Endothelial cell of umbilical vein (primary cell): Measurements from ENCODE around the gene PLSCR1. TPM values are rescaled to one million over a fixed set of nuclear protein-coding genes. Genes with fewer than 3 reads are reported as not detected.

ENCODE experiments used
- BruUV-seq: library from RNA; stranded (reverse); fragments of 400-500 nt; replicated peaks from 2 replicates; lab custom pipeline; 2021; lab: Mats Ljungman, UMichigan
- CTCF ChIA-PET: fragments of 300-600, 350-600 bp; sonication (Branson Sonifier 250); formaldehyde crosslinking; loops from one replicate; lab custom pipeline; 2021; ENCODE audit warnings: antibody characterized with exemption, inconsistent platforms; lab: Charles Lee
- POLR2A ChIA-PET: fragments of 300-600, 350-600 bp; sonication (Branson Sonifier 250); formaldehyde crosslinking; loops from one replicate; lab custom pipeline; 2021; ENCODE audit warnings: antibody characterized with exemption, inconsistent platforms; lab: Charles Lee
- DNase-seq: peaks from one replicate; pipeline ENCODE4 v3.0.0-alpha.2; 2011; ENCODE audit warnings: low read depth, low spot score
- FAIRE-seq: peaks from 2 replicates; lab custom pipeline; 2011; peaks lifted over from hg19 to GRCh38; lab: Jason Lieb, UNC
- H2AFZ ChIP-seq: 2 replicates; pipeline ENCODE4 v1.6.0; 2012; ENCODE audit warnings: low read depth, low read length, control low read depth, inconsistent platforms
- H3K27ac ChIP-seq: 2 replicates; pipeline ENCODE4 v1.5.1; 2011; ENCODE audit warnings: low read depth, mild to moderate bottlenecking, control low read depth, low read length, moderate library complexity; ENCODE audit not compliant: insufficient read depth
- H3K27me3 ChIP-seq, 2 experiments: 2 replicates each; pipeline versions ENCODE4 v1.6.0 to v1.6.1; 2011; ENCODE audit warnings: low read length in 2 of 2, mixed read lengths in 1 of 2; ENCODE audit not compliant: control insufficient read depth in 2 of 2, insufficient read depth in 2 of 2
- H3K36me3 ChIP-seq, 2 experiments: 2 replicates in 1 of 2; 3 replicates in 1 of 2; pipeline ENCODE4 v1.5.1; 2011; ENCODE audit warnings: low read length in 2 of 2, mild to moderate bottlenecking in 1 of 2, moderate library complexity in 1 of 2; ENCODE audit not compliant: control insufficient read depth in 2 of 2, insufficient read depth in 2 of 2; ENCODE audit errors: extremely low read depth in 1 of 2
- H3K4me1 ChIP-seq: 3 replicates; pipeline ENCODE4 v1.5.1; 2011; ENCODE audit warnings: mild to moderate bottlenecking, low read length; ENCODE audit not compliant: control insufficient read depth, insufficient read depth; ENCODE audit errors: extremely low read depth
- H3K4me2 ChIP-seq: 2 replicates; pipeline ENCODE4 v1.6.1; 2011; ENCODE audit warnings: low read length, control low read depth, mixed read lengths; ENCODE audit not compliant: insufficient read depth
- H3K4me3 ChIP-seq, 3 experiments: fragments of 200-600 bp in 1 of 3; sonication (generic), shearing (Covaris generic) in 1 of 3; replicated peaks in 1 of 3; 2 replicates each; pipeline ENCODE4 v1.5.1; 2011 to 2016; ENCODE audit warnings: control low read depth in 3 of 3, low read length in 3 of 3, mild to moderate bottlenecking in 2 of 3, inconsistent platforms in 1 of 3, low read depth in 1 of 3, moderate library complexity in 1 of 3; ENCODE audit not compliant: insufficient read depth in 1 of 3
- H3K79me2 ChIP-seq: 2 replicates; pipeline ENCODE4 v1.6.0; 2012; ENCODE audit warnings: low read length, inconsistent platforms; ENCODE audit not compliant: control insufficient read depth, insufficient read depth
- H3K9ac ChIP-seq: replicated peaks from 2 replicates; pipeline ENCODE3; 2011; ENCODE audit warnings: low read length, control low read depth; ENCODE audit not compliant: insufficient read depth; ENCODE audit errors: extremely low read depth
- H3K9me1 ChIP-seq: replicated peaks from 3 replicates; pipeline ENCODE4 v1.6.0; 2011; ENCODE audit warnings: mild to moderate bottlenecking, low read length; ENCODE audit not compliant: control insufficient read depth, insufficient read depth; ENCODE audit errors: extremely low read depth
- H3K9me3 ChIP-seq: replicated peaks from 2 replicates; pipeline ENCODE4 v1.5.1; 2012; ENCODE audit warnings: low read length, inconsistent platforms; ENCODE audit not compliant: control insufficient read depth, insufficient read depth
- H4K20me1 ChIP-seq: replicated peaks from 2 replicates; pipeline ENCODE3; 2011; ENCODE audit warnings: mild to moderate bottlenecking, low read length; ENCODE audit not compliant: control insufficient read depth, insufficient read depth; ENCODE audit errors: extremely low read depth
- CTCF ChIP-seq, 2 donors: IDR thresholded peaks; 1 replicate in 1 of 2; 2 replicates in 1 of 2; pipeline ENCODE4 v1.5.1; 2011; ENCODE audit warnings: low read length in 2 of 2, mild to moderate bottlenecking in 2 of 2, moderate library complexity in 2 of 2, control low read depth in 1 of 2, inconsistent platforms in 1 of 2, low read depth in 1 of 2; ENCODE audit not compliant: insufficient read depth in 1 of 2; ENCODE audit errors: extremely low read depth in 1 of 2
- EZH2 ChIP-seq: IDR thresholded peaks from 2 replicates; pipeline ENCODE4 v1.6.1; 2012; ENCODE audit warnings: borderline replicate concordance, low read depth, mild to moderate bottlenecking, moderate library complexity, low read length, inconsistent platforms; ENCODE audit not compliant: severe bottlenecking
- FOS ChIP-seq: IDR thresholded peaks from 2 replicates; pipeline ENCODE4 v1.6.1; 2011; ENCODE audit warnings: mild to moderate bottlenecking, low read length, moderate library complexity, borderline replicate concordance; ENCODE audit not compliant: insufficient read depth
- GATA2 ChIP-seq: IDR thresholded peaks from 2 replicates; pipeline ENCODE4 v1.7.0; 2011; ENCODE audit warnings: low read depth, mild to moderate bottlenecking, moderate library complexity, mixed read lengths, low read length; ENCODE audit not compliant: insufficient read length, insufficient read depth
- JUN ChIP-seq: IDR thresholded peaks from 2 replicates; pipeline ENCODE4 v1.6.1; 2011; ENCODE audit warnings: borderline replicate concordance, low read depth; ENCODE audit not compliant: insufficient read length, insufficient read depth
- MYC ChIP-seq: IDR thresholded peaks from one replicate; pipeline ENCODE4 v1.6.1; 2011; ENCODE audit warnings: mild to moderate bottlenecking, low read depth, low read length
- POLR2A ChIP-seq: IDR thresholded peaks from 2 replicates; pipeline ENCODE4 v1.6.1; 2012; ENCODE audit warnings: low read depth, mild to moderate bottlenecking, control low read depth, low read length
- POLR2AphosphoS5 ChIP-seq: IDR thresholded peaks from 2 replicates; pipeline ENCODE4 v1.6.1; 2012; ENCODE audit warnings: low read depth, mild to moderate bottlenecking, control low read depth, low read length, moderate library complexity; ENCODE audit not compliant: insufficient read depth
- dilution Hi-C: fragments of 300-500 bp; cut with MboI; formaldehyde crosslinking; loops from one replicate; pipeline ENCODE4 v1.15.0; 2019; ENCODE audit warnings: low sequenced_read_pairs; ENCODE audit not compliant: extremely low pct_ligation_motif_present
- intact Hi-C: fragments of 100-400 bp; cut with micrococcal nuclease; formaldehyde crosslinking; loops from one replicate; pipeline ENCODE4 v1.10.0; 2022
- polyA plus RNA-seq, 4 experiments: library from polyadenylated mRNA; depleted of rRNA in 3 of 4; stranded (reverse) in 3 of 4; unstranded in 1 of 4; fragments of >200 nt; gene quantifications; 2 replicates each; pipeline versions ENCODE4 v1.2.1 to v1.2.3, GENCODE V29; 2011 to 2012; ENCODE audit warnings: missing spikeins in 1 of 4
- total RNA-seq: library from RNA; stranded (reverse); gene quantifications from 2 replicates; pipeline ENCODE4 v1.2.3, GENCODE V29; 2021
- TF ChIP-seq, protein P1 (sequence below): IDR thresholded peaks from 2 replicates; pipeline ENCODE4 v1.6.1; 2011; ENCODE audit not compliant: insufficient read depth, insufficient read length

Gene PLSCR1
- total and polyA plus RNA-seq, 2 donors (not counting 3 experiments of a cell fraction or from before 2014, with no cell fraction given): 53.2 to 78.7 TPM

- DNase-seq (no peak), FAIRE-seq (no peak)
- intact Hi-C loops: no loop called here
- CTCF ChIA-PET: interaction anchor here (0.7 kb wide), 1 partner anchor 88 kb away, joined by 3 read pairs; no protein-coding TSS in a partner anchor
- dilution Hi-C loops: no loop called here
- Histone ChIP-seq H3K36me3 (peaks cover 4 to 5% of the 10 kb centered on the region in 2 experiments), H3K4me3 (no peak overlapping the region), H3K4me1 (peaks cover 10% of the 10 kb centered on the region), H3K9ac (no peak overlapping the region), H3K79me2 (no peaks in the 10 kb centered on the region), H3K4me2 (no peak overlapping the region), H2AFZ (no peak overlapping the region), H3K27ac (no peak overlapping the region), H3K9me3 (no peaks in the 10 kb centered on the region), H3K9me1 (no peaks in the 10 kb centered on the region), H3K27me3 (no peaks in the 10 kb centered on the region), H4K20me1 (no peaks in the 10 kb centered on the region)
- POLR2A ChIA-PET: no interaction called here
- no TSS peak for BruUV-seq
- TF ChIP-seq, protein P1, sequence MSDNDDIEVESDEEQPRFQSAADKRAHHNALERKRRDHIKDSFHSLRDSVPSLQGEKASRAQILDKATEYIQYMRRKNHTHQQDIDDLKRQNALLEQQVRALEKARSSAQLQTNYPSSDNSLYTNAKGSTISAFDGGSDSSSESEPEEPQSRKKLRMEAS: no peak
- no peak for TF ChIP-seq POLR2A
- no peak for TF ChIP-seq POLR2AphosphoS5
- TF ChIP-seq MYC: no peak
- no peak for TF ChIP-seq GATA2
- TF ChIP-seq EZH2: no peak
- TF ChIP-seq CTCF (IDR thresholded peaks at IDR 0.05; ENCODE audit: extremely low read depth in 1 of 2, insufficient read depth in 1 of 2, low read depth in 1 of 2, low read length in 2 of 2): no peak
- no peak for TF ChIP-seq FOS
- TF ChIP-seq JUN: no peak
Measured at GRCh38 chr3:146511402-146512134, 32.8 kb downstream of the PLSCR1 start.
